WTC11 (cell line): ENCODE data around the gene ZNF771. TPM values are rescaled to one million over a fixed set of nuclear protein-coding genes. Genes with fewer than 3 reads are reported as not detected.

Experiments
- ATAC-seq: fragments of 200-7000 bp; cut with Tn5 transposase; 2 replicates; pipeline ENCODE4 v1.10.0; 2021; ENCODE audit warnings: mild to moderate bottlenecking, moderate library complexity
- CTCF ChIA-PET: fragments of 300-600 bp; sonication (Branson Sonifier 250); formaldehyde crosslinking; loops from one replicate; lab custom pipeline; 2021; ENCODE audit warnings: antibody characterized with exemption; lab: Charles Lee
- POLR2A ChIA-PET: fragments of 350-600 bp; sonication (Branson Sonifier 250); formaldehyde crosslinking; loops from one replicate; lab custom pipeline; 2021; ENCODE audit warnings: antibody characterized with exemption; lab: Charles Lee
- DNase-seq: peaks from one replicate; pipeline ENCODE4 v3.0.0; 2021; ENCODE audit warnings: low spot score
- H3K27ac Mint-ChIP-seq: 2 replicates; pipeline ENCODE4 v1.8.0; 2021; ENCODE audit warnings: mixed read lengths
- H3K27me3 Mint-ChIP-seq: 2 replicates; pipeline ENCODE4 v1.8.0; 2021; ENCODE audit warnings: low read depth, mild to moderate bottlenecking, moderate library complexity, mixed read lengths
- H3K36me3 Mint-ChIP-seq: 2 replicates; pipeline ENCODE4 v1.8.0; 2021; ENCODE audit warnings: mixed read lengths
- H3K4me1 Mint-ChIP-seq: 2 replicates; pipeline ENCODE4 v1.8.0; 2022; ENCODE audit warnings: mixed read lengths
- H3K4me3 Mint-ChIP-seq: 2 replicates; pipeline ENCODE4 v1.8.0; 2021; ENCODE audit warnings: mild to moderate bottlenecking, moderate library complexity, mixed read lengths
- H3K9me3 Mint-ChIP-seq: 2 replicates; pipeline ENCODE4 v1.8.0; 2021; ENCODE audit warnings: mixed read lengths
- CREB1 ChIP-seq: sonication (generic); formaldehyde crosslinking; IDR thresholded peaks from 2 replicates; pipeline ENCODE4 v1.8.0; 2023; ENCODE audit warnings: mild to moderate bottlenecking, missing genetic modification reagents
- ESRRA ChIP-seq: sonication (generic); formaldehyde crosslinking; IDR thresholded peaks from 2 replicates; pipeline ENCODE4 v1.8.1; 2022; ENCODE audit warnings: mild to moderate bottlenecking, missing genetic modification reagents, borderline replicate concordance
- FOXP1 ChIP-seq: sonication (generic); formaldehyde crosslinking; IDR thresholded peaks from 2 replicates; pipeline ENCODE4 v1.8.0; 2022; ENCODE audit warnings: missing genetic modification reagents, mild to moderate bottlenecking, moderate library complexity, borderline replicate concordance
- IRF2 ChIP-seq: sonication (generic); formaldehyde crosslinking; IDR thresholded peaks from 2 replicates; pipeline ENCODE4 v1.8.0; 2022; ENCODE audit warnings: low read depth, missing genetic modification reagents, borderline replicate concordance
- JAZF1 ChIP-seq: fragments of 250-450 bp; sonication (Bioruptor Pico); IDR thresholded peaks from 2 replicates; pipeline ENCODE4 v1.9.0; 2021; ENCODE audit warnings: moderate library complexity, mild to moderate bottlenecking, inconsistent platforms
- KAT7 ChIP-seq: sonication (generic); formaldehyde crosslinking; IDR thresholded peaks from 2 replicates; pipeline ENCODE4 v1.8.1; 2023; ENCODE audit warnings: missing genetic modification reagents, mild to moderate bottlenecking, borderline replicate concordance
- NFYB ChIP-seq: sonication (generic); formaldehyde crosslinking; conservative IDR thresholded peaks from 2 replicates; pipeline ENCODE4 v1.8.0; 2022; ENCODE audit warnings: low read depth, missing genetic modification reagents
- NR1H2 ChIP-seq: sonication (generic); formaldehyde crosslinking; IDR thresholded peaks from 2 replicates; pipeline ENCODE4 v1.9.0; 2021; ENCODE audit warnings: mild to moderate bottlenecking, moderate library complexity, missing genetic modification reagents
- SMAD4 ChIP-seq: sonication (generic); formaldehyde crosslinking; IDR thresholded peaks from 2 replicates; pipeline ENCODE4 v1.8.0; 2022; ENCODE audit warnings: mild to moderate bottlenecking, missing genetic modification reagents
- TCF7 ChIP-seq: sonication (generic); formaldehyde crosslinking; IDR thresholded peaks from 2 replicates; pipeline ENCODE4 v1.8.0; 2022; ENCODE audit warnings: mild to moderate bottlenecking, low read depth, missing genetic modification reagents, moderate library complexity
- TEAD1 ChIP-seq: sonication (generic); formaldehyde crosslinking; IDR thresholded peaks from 2 replicates; pipeline ENCODE4 v1.8.0; 2022; ENCODE audit warnings: mild to moderate bottlenecking, missing genetic modification reagents
- TP53 ChIP-seq: sonication (generic); formaldehyde crosslinking; IDR thresholded peaks from 2 replicates; pipeline ENCODE4 v1.8.1; 2023; ENCODE audit warnings: mild to moderate bottlenecking, missing genetic modification reagents
- ZBTB21 ChIP-seq: sonication (generic); formaldehyde crosslinking; IDR thresholded peaks from 2 replicates; pipeline ENCODE4 v1.8.1; 2023; ENCODE audit warnings: mild to moderate bottlenecking, missing genetic modification reagents, borderline replicate concordance
- ZNF232 ChIP-seq: sonication (generic); formaldehyde crosslinking; IDR thresholded peaks from 2 replicates; pipeline ENCODE4 v1.8.0; 2022; ENCODE audit warnings: mild to moderate bottlenecking, missing genetic modification reagents
- ZNF263 ChIP-seq: sonication (generic); formaldehyde crosslinking; IDR thresholded peaks from 2 replicates; pipeline ENCODE4 v1.8.1; 2022; ENCODE audit warnings: low read depth, mild to moderate bottlenecking, moderate library complexity, missing genetic modification reagents
- total RNA-seq: library from RNA; stranded (reverse); gene quantifications from 3 replicates; pipeline ENCODE4 v1.2.3, GENCODE V29; 2021
- TF ChIP-seq, protein P1 (sequence below): sonication (generic); formaldehyde crosslinking; IDR thresholded peaks from 2 replicates; pipeline ENCODE4 v1.8.1; 2023; ENCODE audit warnings: mild to moderate bottlenecking, moderate library complexity, missing genetic modification reagents
- TF ChIP-seq, protein P2 (sequence below): sonication (generic); formaldehyde crosslinking; IDR thresholded peaks from 2 replicates; pipeline ENCODE4 v1.8.0; 2022; ENCODE audit warnings: mild to moderate bottlenecking, missing genetic modification reagents
- TF ChIP-seq, protein P3 (sequence below): sonication (generic); formaldehyde crosslinking; IDR thresholded peaks from 2 replicates; pipeline ENCODE4 v1.8.0; 2022; ENCODE audit warnings: mild to moderate bottlenecking, missing genetic modification reagents
- TF ChIP-seq, protein P4 (sequence below): sonication (generic); formaldehyde crosslinking; IDR thresholded peaks from 2 replicates; pipeline ENCODE4 v1.8.0; 2023; ENCODE audit warnings: missing genetic modification reagents, mild to moderate bottlenecking, borderline replicate concordance
- TF ChIP-seq, protein P5 (sequence below): fragments of 250-450 bp; sonication (Bioruptor Pico); IDR thresholded peaks from 2 replicates; pipeline ENCODE4 v2.1.2; 2022; ENCODE audit warnings: mild to moderate bottlenecking, moderate library complexity
- TF ChIP-seq, protein P6 (sequence below): sonication (generic); formaldehyde crosslinking; IDR thresholded peaks from 2 replicates; pipeline ENCODE4 v1.8.0; 2023; ENCODE audit warnings: mild to moderate bottlenecking, missing genetic modification reagents

The ZNF771 gene
- total RNA-seq, 1 experiment from 2014 or later = 10.0 TPM

DNA sequence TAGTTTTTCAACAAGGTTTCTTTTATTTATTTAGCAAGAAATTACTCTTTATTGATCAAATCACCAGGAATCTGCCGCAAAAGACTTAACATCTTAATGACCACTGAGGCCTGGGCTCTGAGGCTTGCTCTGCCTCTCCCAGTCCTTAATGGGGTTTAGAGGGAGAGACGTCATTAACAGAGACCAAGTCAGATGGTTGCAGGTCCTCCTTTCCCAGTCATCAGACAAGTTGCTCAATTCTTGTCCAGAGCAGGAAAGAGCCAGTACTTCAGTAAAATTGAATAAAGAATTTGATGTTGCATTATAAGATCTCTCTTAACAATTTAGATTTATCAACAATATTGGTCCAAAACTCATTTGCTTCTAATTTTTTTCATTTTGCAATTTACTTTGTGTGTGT is 36.2 kb downstream of the ZNF771 start (continued):
- no peak for TF ChIP-seq FOXP1
- TF ChIP-seq, all 79 proteins: peak for 0

DNA sequence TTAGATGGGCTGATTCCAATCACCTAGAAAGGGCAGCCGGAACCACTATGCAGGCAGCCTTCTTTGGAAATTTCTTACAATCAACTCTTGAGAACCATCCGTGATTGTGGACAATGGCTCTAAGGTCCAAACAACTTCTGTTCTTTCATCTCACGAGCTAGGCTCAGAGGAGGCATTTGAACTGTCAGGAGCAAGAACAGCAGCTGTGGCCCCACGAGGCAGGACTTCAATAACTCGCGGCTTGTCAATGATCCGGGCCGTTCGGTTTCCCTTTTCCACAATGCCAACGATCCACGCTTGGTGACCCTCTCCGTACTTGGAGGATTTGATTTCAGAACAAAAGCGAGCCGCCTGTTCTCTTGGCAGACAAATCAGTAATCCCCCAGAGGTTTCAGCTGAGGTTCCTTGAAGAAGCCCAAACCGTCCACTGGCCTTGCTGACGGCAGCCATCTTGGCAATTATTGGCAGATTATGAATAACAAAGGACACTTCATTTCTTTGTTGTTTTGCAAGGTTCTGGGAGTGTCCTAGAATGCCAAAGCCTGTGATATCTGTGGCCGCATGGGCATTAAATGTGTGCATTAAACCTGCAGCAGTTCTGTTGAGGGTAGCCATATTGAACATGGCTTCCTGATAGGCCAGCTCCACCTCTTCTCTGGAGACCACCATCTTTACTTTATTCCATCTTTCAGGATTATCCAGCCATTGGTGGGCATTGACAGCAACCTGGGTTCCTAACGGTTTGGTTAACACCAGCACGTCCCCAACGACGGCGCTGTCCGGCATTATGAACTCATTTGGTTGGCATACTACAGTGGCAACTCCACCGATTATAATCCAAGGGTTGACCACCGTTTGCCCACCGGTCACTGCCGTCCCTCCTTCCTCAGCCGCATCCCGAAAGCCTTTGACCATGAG is 37.1 kb downstream of the ZNF771 start:
- ATAC-seq (no peak), DNase-seq (no peak)
- POLR2A ChIA-PET = interaction anchor here (1.0 kb wide), 1 partner anchor 142 kb away, joined by 4 read pairs; no protein-coding TSS in a partner anchor
- CTCF ChIA-PET = interaction anchor here (1.0 to 4.5 kb wide), 3 partner anchors 14 to 171 kb away, joined by 3 to 25 read pairs (median 9); partner anchors contain the start of gene DCTPP1
- Mint-ChIP-seq H3K9me3 (peaks cover 16% of the 10 kb centered on the region), H3K27ac (no peak overlapping the region), H3K27me3 (peaks cover 28% of the 10 kb centered on the region), H3K4me3 (peak overlapping the region; percentile 77), H3K36me3 (peaks cover 19% of the 10 kb centered on the region), H3K4me1 (peaks cover 22% of the 10 kb centered on the region)
- TF ChIP-seq ZNF263 (CRISPR knock-in tag) (no peak), NFYB (CRISPR knock-in tag) (no peak), TCF7 (no peak), TP53 (CRISPR knock-in tag) (no peak), NR1H2 (CRISPR knock-in tag) (no peak), CREB1 (no peak), TEAD1 (no peak), KAT7 (CRISPR knock-in tag) (no peak), ZNF232 (CRISPR knock-in tag) (no peak), IRF2 (CRISPR knock-in tag) (no peak), ZBTB21 (CRISPR knock-in tag) (no peak), JAZF1 (CRISPR knock-in tag) (no peak), ESRRA (CRISPR knock-in tag) (no peak), SMAD4 (no peak)
- TF ChIP-seq, protein P1, sequence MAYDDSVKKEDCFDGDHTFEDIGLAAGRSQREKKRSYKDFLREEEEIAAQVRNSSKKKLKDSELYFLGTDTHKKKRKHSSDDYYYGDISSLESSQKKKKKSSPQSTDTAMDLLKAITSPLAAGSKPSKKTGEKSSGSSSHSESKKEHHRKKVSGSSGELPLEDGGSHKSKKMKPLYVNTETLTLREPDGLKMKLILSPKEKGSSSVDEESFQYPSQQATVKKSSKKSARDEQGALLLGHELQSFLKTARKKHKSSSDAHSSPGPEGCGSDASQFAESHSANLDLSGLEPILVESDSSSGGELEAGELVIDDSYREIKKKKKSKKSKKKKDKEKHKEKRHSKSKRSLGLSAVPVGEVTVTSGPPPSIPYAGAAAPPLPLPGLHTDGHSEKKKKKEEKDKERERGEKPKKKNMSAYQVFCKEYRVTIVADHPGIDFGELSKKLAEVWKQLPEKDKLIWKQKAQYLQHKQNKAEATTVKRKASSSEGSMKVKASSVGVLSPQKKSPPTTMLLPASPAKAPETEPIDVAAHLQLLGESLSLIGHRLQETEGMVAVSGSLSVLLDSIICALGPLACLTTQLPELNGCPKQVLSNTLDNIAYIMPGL (CRISPR knock-in tag) = no peak
- TF ChIP-seq, protein P2, sequence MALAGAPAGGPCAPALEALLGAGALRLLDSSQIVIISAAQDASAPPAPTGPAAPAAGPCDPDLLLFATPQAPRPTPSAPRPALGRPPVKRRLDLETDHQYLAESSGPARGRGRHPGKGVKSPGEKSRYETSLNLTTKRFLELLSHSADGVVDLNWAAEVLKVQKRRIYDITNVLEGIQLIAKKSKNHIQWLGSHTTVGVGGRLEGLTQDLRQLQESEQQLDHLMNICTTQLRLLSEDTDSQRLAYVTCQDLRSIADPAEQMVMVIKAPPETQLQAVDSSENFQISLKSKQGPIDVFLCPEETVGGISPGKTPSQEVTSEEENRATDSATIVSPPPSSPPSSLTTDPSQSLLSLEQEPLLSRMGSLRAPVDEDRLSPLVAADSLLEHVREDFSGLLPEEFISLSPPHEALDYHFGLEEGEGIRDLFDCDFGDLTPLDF = no peak
- TF ChIP-seq, protein P3, sequence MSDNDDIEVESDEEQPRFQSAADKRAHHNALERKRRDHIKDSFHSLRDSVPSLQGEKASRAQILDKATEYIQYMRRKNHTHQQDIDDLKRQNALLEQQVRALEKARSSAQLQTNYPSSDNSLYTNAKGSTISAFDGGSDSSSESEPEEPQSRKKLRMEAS (CRISPR knock-in tag) = no peak
- TF ChIP-seq, protein P4, sequence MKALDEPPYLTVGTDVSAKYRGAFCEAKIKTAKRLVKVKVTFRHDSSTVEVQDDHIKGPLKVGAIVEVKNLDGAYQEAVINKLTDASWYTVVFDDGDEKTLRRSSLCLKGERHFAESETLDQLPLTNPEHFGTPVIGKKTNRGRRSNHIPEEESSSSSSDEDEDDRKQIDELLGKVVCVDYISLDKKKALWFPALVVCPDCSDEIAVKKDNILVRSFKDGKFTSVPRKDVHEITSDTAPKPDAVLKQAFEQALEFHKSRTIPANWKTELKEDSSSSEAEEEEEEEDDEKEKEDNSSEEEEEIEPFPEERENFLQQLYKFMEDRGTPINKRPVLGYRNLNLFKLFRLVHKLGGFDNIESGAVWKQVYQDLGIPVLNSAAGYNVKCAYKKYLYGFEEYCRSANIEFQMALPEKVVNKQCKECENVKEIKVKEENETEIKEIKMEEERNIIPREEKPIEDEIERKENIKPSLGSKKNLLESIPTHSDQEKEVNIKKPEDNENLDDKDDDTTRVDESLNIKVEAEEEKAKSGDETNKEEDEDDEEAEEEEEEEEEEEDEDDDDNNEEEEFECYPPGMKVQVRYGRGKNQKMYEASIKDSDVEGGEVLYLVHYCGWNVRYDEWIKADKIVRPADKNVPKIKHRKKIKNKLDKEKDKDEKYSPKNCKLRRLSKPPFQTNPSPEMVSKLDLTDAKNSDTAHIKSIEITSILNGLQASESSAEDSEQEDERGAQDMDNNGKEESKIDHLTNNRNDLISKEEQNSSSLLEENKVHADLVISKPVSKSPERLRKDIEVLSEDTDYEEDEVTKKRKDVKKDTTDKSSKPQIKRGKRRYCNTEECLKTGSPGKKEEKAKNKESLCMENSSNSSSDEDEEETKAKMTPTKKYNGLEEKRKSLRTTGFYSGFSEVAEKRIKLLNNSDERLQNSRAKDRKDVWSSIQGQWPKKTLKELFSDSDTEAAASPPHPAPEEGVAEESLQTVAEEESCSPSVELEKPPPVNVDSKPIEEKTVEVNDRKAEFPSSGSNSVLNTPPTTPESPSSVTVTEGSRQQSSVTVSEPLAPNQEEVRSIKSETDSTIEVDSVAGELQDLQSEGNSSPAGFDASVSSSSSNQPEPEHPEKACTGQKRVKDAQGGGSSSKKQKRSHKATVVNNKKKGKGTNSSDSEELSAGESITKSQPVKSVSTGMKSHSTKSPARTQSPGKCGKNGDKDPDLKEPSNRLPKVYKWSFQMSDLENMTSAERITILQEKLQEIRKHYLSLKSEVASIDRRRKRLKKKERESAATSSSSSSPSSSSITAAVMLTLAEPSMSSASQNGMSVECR = no peak
- TF ChIP-seq, protein P5, sequence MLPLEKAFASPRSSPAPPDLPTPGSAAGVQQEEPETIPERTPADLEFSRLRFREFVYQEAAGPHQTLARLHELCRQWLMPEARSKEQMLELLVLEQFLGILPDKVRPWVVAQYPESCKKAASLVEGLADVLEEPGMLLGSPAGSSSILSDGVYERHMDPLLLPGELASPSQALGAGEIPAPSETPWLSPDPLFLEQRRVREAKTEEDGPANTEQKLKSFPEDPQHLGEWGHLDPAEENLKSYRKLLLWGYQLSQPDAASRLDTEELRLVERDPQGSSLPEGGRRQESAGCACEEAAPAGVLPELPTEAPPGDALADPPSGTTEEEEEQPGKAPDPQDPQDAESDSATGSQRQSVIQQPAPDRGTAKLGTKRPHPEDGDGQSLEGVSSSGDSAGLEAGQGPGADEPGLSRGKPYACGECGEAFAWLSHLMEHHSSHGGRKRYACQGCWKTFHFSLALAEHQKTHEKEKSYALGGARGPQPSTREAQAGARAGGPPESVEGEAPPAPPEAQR = no peak
- TF ChIP-seq, protein P6, sequence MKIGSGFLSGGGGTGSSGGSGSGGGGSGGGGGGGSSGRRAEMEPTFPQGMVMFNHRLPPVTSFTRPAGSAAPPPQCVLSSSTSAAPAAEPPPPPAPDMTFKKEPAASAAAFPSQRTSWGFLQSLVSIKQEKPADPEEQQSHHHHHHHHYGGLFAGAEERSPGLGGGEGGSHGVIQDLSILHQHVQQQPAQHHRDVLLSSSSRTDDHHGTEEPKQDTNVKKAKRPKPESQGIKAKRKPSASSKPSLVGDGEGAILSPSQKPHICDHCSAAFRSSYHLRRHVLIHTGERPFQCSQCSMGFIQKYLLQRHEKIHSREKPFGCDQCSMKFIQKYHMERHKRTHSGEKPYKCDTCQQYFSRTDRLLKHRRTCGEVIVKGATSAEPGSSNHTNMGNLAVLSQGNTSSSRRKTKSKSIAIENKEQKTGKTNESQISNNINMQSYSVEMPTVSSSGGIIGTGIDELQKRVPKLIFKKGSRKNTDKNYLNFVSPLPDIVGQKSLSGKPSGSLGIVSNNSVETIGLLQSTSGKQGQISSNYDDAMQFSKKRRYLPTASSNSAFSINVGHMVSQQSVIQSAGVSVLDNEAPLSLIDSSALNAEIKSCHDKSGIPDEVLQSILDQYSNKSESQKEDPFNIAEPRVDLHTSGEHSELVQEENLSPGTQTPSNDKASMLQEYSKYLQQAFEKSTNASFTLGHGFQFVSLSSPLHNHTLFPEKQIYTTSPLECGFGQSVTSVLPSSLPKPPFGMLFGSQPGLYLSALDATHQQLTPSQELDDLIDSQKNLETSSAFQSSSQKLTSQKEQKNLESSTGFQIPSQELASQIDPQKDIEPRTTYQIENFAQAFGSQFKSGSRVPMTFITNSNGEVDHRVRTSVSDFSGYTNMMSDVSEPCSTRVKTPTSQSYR (CRISPR knock-in tag) = no peak
